ENCODE data around the gene DOCK11.

Gene DOCK11

GRCh38 chrX:118468122-118468521, 27.5 kb upstream of the DOCK11 start:
- TF ChIP-seq ZBTB7A (IDR thresholded peaks at IDR 0.05; ENCODE audit: low read depth) (no peak), REST (IDR thresholded peaks at IDR 0.05; ENCODE audit: low read depth) (no peak), TAF1 (IDR thresholded peaks at IDR 0.05; ENCODE audit: low read depth) (no peak)

GRCh38 chrX:118474586-118474985, 21.0 kb upstream of the DOCK11 start:
- TF ChIP-seq RAD21 (IDR thresholded peaks at IDR 0.05; ENCODE audit: low read depth): no peak

- no peak for TF ChIP-seq REST (IDR thresholded peaks at IDR 0.05; ENCODE audit: low read depth)
- no peak for TF ChIP-seq USF1 (IDR thresholded peaks at IDR 0.05)
- no peak for TF ChIP-seq TEAD4 (IDR thresholded peaks at IDR 0.05)
- TF ChIP-seq TAF1 (IDR thresholded peaks at IDR 0.05; ENCODE audit: low read depth): no peak
- TF ChIP-seq CREB1 (IDR thresholded peaks at IDR 0.05; ENCODE audit: low read depth): no peak
- no peak for TF ChIP-seq MAX (IDR thresholded peaks at IDR 0.05)
- no peak for TF ChIP-seq ZBTB7A (IDR thresholded peaks at IDR 0.05; ENCODE audit: low read depth)
- TF ChIP-seq RAD21 (IDR thresholded peaks at IDR 0.05; ENCODE audit: low read depth): no peak
- TF ChIP-seq EP300 (IDR thresholded peaks at IDR 0.05; ENCODE audit: borderline replicate concordance): no peak
- TF ChIP-seq NFIC (IDR thresholded peaks at IDR 0.05): no peak
Measured at GRCh38 chrX:118475903-118476302, 19.7 kb upstream of the DOCK11 start.

GRCh38 chrX:118480172-118480571, 15.4 kb upstream of the DOCK11 start:
- TF ChIP-seq EGR1 (IDR thresholded peaks at IDR 0.05): no peak
- TF ChIP-seq MAX (IDR thresholded peaks at IDR 0.05): no peak
- no peak for TF ChIP-seq NFIC (IDR thresholded peaks at IDR 0.05)
- TF ChIP-seq ZBTB7A (IDR thresholded peaks at IDR 0.05; ENCODE audit: low read depth): no peak
- no peak for TF ChIP-seq EP300 (IDR thresholded peaks at IDR 0.05; ENCODE audit: borderline replicate concordance)
- no peak for TF ChIP-seq TEAD4 (IDR thresholded peaks at IDR 0.05)

GRCh38 chrX:118484216-118484903, 11.3 kb upstream of the DOCK11 start:
- no peak for TF ChIP-seq TCF12 (IDR thresholded peaks at IDR 0.05; ENCODE audit: low read depth)
- no peak for TF ChIP-seq EP300 (IDR thresholded peaks at IDR 0.05; ENCODE audit: borderline replicate concordance)
- TF ChIP-seq YY1 (IDR thresholded peaks at IDR 0.05; ENCODE audit: low read depth): no peak
- no peak for TF ChIP-seq ZBTB7A (IDR thresholded peaks at IDR 0.05; ENCODE audit: low read depth)

- no peak for TF ChIP-seq TEAD4 (IDR thresholded peaks at IDR 0.05)
- TF ChIP-seq TCF12 (IDR thresholded peaks at IDR 0.05; ENCODE audit: low read depth): no peak
- TF ChIP-seq NFIC (IDR thresholded peaks at IDR 0.05): no peak
- TF ChIP-seq EGR1 (IDR thresholded peaks at IDR 0.05): no peak
- TF ChIP-seq CEBPB (IDR thresholded peaks at IDR 0.05): no peak
- TF ChIP-seq YY1 (IDR thresholded peaks at IDR 0.05; ENCODE audit: low read depth): no peak
- TF ChIP-seq FOXM1 (IDR thresholded peaks at IDR 0.05; ENCODE audit: borderline replicate concordance, low read depth): no peak
Measured at GRCh38 chrX:118493016-118493415, 2.6 kb upstream of the DOCK11 start.

GRCh38 chrX:118493653-118494297, 1.8 kb upstream of the DOCK11 start:
- no peak for TF ChIP-seq NFIC (IDR thresholded peaks at IDR 0.05)
- TF ChIP-seq EP300 (IDR thresholded peaks at IDR 0.05; ENCODE audit: borderline replicate concordance): no peak
- no peak for TF ChIP-seq USF1 (IDR thresholded peaks at IDR 0.05)
